Esophagus muscularis mucosa (tissue), 4 donors: ENCODE results near the gene TYMS. TPM values are rescaled to one million over a fixed set of nuclear protein-coding genes. Genes with fewer than 3 reads are reported as not detected.
A peak's percentile ranks its signal among the peaks of the same experiment; 100 is the strongest.

Source experiments
- DNase-seq: peaks from one replicate; pipeline ENCODE4 v3.0.0-alpha.2; 2017; ENCODE audit errors: extremely low spot score
- H3K27ac ChIP-seq, 4 donors: fragments of 200-600 bp; sonication (generic); replicated peaks in 1 of 4; 1 replicate in 3 of 4; 2 replicates in 1 of 4; pipeline ENCODE4 v1.5.1; 2016 to 2019; ENCODE audit warnings: mild to moderate bottlenecking in 1 of 4
- H3K27me3 ChIP-seq, 4 donors: fragments of 200-600 bp; sonication (generic); one replicate each; pipeline versions ENCODE4 v1.5.1 to v1.6.0; 2016 to 2019
- H3K36me3 ChIP-seq, 4 donors: fragments of 200-600 bp; sonication (generic); one replicate each; pipeline ENCODE4 v1.5.1; 2016 to 2019
- H3K4me1 ChIP-seq, 4 donors: fragments of 200-600 bp; sonication (generic); one replicate each; pipeline ENCODE4 v1.5.1; 2016 to 2019
- H3K4me3 ChIP-seq, 4 donors: fragments of 200-600 bp; sonication (generic); 1 replicate in 2 of 4; 2 replicates in 2 of 4; pipeline ENCODE4 v1.5.1; 2016 to 2019; ENCODE audit warnings: mild to moderate bottlenecking in 4 of 4, moderate library complexity in 1 of 4
- H3K9me3 ChIP-seq, 4 donors: fragments of 200-600 bp; sonication (generic); 1 replicate in 3 of 4; 2 replicates in 1 of 4; pipeline ENCODE4 v1.5.1; 2016 to 2019
- EP300 ChIP-seq: sonication (generic); formaldehyde crosslinking; IDR thresholded peaks from one replicate; pipeline ENCODE4 v1.6.1; 2017; ENCODE audit warnings: antibody characterized with exemption
- POLR2A ChIP-seq: fragments of 450-650 bp; IDR thresholded peaks from one replicate; pipeline ENCODE4 v1.6.1; 2017; ENCODE audit warnings: antibody characterized with exemption, moderate library complexity, mild to moderate bottlenecking, low read depth
- POLR2AphosphoS5 ChIP-seq, 2 donors: sonication (generic); formaldehyde crosslinking; IDR thresholded peaks; one replicate each; pipeline ENCODE4 v1.6.1; 2017; ENCODE audit warnings: antibody characterized with exemption in 2 of 2
- WGBS: methylation state at CpG from one replicate; pipeline ENCODE4 v1.1.5; 2018; 5-methylcytosine and 5-hydroxymethylcytosine counted together
- intact Hi-C: fragments of 100-400 bp; cut with DNase I; formaldehyde crosslinking; loops from one replicate; pipeline ENCODE4 v1.15.1; 2023
- total RNA-seq, 4 donors: library from RNA; depleted of rRNA; stranded (reverse); fragments of >200 nt; gene quantifications; one replicate each; pipeline versions ENCODE4 v1.1.0 to v1.2.1, GENCODE V29; 2016
- TF ChIP-seq, protein P1 (sequence below), 3 experiments: fragments of 200-600 bp in 2 of 3; fragments of 450-650 bp in 1 of 3; sonication (generic) in 2 of 3; IDR thresholded peaks; one replicate each; pipeline ENCODE4 v1.5.1; 2017 to 2019; ENCODE audit warnings: antibody characterized with exemption in 3 of 3, mild to moderate bottlenecking in 2 of 3, moderate library complexity in 1 of 3

Gene TYMS
- total RNA-seq, 4 donors from 2014 or later, result 0.42 to 3.8 (median 2.2) TPM

DNA sequence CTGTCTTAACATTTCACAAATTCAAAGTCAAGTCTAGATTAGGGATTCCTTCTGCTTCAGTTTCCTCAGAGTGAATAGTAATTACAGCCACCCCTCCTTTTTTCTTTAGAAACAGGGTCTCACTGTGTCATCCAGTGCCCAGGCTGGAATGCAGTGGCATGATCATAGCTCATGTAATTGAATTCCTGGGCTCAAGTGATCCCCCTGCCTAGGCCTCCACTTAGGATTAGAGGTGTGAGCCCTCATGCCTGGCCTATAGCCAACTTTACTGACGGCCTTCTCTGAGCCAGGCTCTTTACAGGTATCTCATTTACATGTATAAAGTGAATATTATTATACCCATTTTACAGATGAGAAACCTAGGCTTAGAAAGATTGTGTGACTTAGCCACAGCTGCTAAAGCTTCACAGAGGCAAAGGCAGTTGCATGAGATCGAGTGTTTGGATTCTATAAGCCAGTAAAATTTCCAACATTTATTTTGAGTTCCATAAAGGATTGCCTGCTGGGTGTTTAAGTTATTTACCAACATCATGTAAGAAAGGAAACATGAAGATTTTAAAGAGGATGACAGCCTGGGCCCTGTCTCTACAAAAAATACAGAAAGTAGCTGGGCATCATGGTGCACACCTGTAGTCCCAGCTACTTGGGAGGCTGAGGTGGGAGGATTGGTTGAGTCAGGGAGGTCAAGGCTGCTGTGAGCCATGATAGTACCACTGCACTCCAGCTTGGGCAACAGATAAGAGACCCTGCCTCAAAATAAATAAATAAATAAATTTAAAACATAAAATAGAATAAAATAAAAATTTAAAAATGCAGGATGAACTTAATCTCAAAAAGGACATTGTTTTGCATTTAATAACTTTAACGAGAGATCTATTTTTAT lies 53.2 kb downstream of the TYMS start:
- Histone ChIP-seq H3K9me3 (no peaks in the 10 kb centered on the region), H3K27ac (peak overlapping the region; percentile 80 to 90 (median 86)), H3K36me3 (peaks cover 0 to 13% (median 6%) of the 10 kb centered on the region in 4 donors), H3K4me3 (peak overlapping the region; percentile 61 to 73 (median 70)), H3K27me3 (no peaks in the 10 kb centered on the region), H3K4me1 (peaks cover 10 to 48% (median 30%) of the 10 kb centered on the region in 4 donors)
- DNase-seq, result no peak
- TF ChIP-seq POLR2AphosphoS5 (IDR thresholded peaks at IDR 0.05) (no peak), POLR2A (no peak), EP300 (no peak)
- TF ChIP-seq, protein P1, sequence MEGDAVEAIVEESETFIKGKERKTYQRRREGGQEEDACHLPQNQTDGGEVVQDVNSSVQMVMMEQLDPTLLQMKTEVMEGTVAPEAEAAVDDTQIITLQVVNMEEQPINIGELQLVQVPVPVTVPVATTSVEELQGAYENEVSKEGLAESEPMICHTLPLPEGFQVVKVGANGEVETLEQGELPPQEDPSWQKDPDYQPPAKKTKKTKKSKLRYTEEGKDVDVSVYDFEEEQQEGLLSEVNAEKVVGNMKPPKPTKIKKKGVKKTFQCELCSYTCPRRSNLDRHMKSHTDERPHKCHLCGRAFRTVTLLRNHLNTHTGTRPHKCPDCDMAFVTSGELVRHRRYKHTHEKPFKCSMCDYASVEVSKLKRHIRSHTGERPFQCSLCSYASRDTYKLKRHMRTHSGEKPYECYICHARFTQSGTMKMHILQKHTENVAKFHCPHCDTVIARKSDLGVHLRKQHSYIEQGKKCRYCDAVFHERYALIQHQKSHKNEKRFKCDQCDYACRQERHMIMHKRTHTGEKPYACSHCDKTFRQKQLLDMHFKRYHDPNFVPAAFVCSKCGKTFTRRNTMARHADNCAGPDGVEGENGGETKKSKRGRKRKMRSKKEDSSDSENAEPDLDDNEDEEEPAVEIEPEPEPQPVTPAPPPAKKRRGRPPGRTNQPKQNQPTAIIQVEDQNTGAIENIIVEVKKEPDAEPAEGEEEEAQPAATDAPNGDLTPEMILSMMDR (IDR thresholded peaks at IDR 0.05), result no peak
- WGBS, result 70% methylated on average over 3 of the region's 3 CpGs
- intact Hi-C loops, result no loop called here

DNA sequence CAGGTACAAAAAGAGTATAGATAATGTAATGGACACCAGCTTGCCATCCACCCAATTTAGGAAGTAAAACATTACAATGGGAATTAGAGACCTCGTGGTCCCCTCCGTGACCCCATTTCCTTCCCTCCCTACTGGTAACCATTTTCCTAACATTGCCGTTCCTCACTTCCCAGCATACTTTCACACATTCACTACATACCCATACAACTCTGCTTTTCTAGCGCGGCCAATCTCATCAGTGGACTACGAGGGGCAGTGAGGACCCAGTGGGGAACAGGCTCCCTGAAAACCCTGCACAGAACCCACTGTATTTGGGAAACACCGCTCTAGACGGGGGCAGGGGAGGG lies 53.8 kb downstream of the TYMS start:
- TF ChIP-seq POLR2AphosphoS5 (IDR thresholded peaks at IDR 0.05) (no peak), POLR2A (no peak), EP300 (no peak)
- TF ChIP-seq, protein P1 (IDR thresholded peaks at IDR 0.05), result no peak
- intact Hi-C loops, result no loop called here
- peaks cover 0 to 9% (median 4%) of the 10 kb centered on the region in 4 donors for H3K36me3 ChIP-seq
- 5% methylated on average over 8 of the region's 8 CpGs for WGBS
- H3K4me1 ChIP-seq, result peaks cover 10 to 43% (median 30%) of the 10 kb centered on the region in 4 donors
- no peaks in the 10 kb centered on the region for H3K27me3 ChIP-seq
- DNase-seq, result no peak
- H3K9me3 ChIP-seq, result no peaks in the 10 kb centered on the region
- peak overlapping the region; percentile 80 to 90 (median 86) for H3K27ac ChIP-seq
- peak overlapping the region; percentile 61 to 73 (median 70) for H3K4me3 ChIP-seq

DNA sequence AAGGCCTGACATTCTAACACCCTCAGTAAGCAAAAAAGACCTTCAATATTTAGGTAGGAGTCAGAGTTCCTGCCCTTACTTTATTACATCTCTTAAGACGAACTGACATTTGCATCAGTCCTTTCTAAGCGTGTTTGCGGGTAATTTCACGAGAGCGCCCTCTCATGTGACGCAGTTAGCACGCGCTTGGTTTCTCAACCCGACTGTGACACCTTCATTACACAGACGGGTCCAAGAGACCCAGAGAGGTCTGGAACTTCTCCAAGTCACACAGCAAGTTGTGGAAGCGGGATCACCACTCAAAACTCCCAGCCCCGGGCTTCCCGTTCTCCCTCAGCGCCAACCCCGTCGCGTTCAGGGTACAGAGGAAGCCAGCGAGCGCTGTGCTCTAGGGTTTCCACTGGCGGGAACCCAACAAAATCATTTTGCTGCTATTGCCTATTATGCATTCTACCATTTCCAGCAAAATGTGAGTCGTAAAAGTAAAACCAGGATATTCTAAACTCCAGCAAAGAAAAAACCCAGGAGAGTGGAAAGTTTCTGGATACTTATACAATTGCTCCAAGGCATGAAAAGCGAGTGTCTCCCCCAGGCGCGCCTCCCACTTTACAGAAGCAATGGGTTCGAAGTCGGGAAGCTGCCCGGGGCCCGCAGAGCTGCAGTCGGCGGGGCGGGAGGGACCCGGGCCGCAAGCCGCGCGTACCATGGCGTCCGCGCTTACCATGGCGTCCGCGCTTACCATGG lies 54.4 kb downstream of the TYMS start:
- Histone ChIP-seq H3K9me3 (no peaks in the 10 kb centered on the region), H3K36me3 (peaks cover 0 to 9% (median 4%) of the 10 kb centered on the region in 4 donors), H3K4me3 (peak overlapping the region; percentile 61 to 73 (median 70)), H3K27ac (peak overlapping the region; percentile 80 to 90 (median 86)), H3K27me3 (no peaks in the 10 kb centered on the region), H3K4me1 (peaks cover 10 to 38% (median 27%) of the 10 kb centered on the region in 4 donors)
- 2% methylated on average over 18 of the region's 42 CpGs for WGBS
- DNase-seq, result peak; percentile 95
- TF ChIP-seq EP300, result peak; percentile 39
- TF ChIP-seq POLR2AphosphoS5 (IDR thresholded peaks at IDR 0.05), result peak; percentile 72 to 83
- TF ChIP-seq, protein P1 (IDR thresholded peaks at IDR 0.05), result no peak
- no peak for TF ChIP-seq POLR2A
- intact Hi-C loops, result no loop called here

DNA sequence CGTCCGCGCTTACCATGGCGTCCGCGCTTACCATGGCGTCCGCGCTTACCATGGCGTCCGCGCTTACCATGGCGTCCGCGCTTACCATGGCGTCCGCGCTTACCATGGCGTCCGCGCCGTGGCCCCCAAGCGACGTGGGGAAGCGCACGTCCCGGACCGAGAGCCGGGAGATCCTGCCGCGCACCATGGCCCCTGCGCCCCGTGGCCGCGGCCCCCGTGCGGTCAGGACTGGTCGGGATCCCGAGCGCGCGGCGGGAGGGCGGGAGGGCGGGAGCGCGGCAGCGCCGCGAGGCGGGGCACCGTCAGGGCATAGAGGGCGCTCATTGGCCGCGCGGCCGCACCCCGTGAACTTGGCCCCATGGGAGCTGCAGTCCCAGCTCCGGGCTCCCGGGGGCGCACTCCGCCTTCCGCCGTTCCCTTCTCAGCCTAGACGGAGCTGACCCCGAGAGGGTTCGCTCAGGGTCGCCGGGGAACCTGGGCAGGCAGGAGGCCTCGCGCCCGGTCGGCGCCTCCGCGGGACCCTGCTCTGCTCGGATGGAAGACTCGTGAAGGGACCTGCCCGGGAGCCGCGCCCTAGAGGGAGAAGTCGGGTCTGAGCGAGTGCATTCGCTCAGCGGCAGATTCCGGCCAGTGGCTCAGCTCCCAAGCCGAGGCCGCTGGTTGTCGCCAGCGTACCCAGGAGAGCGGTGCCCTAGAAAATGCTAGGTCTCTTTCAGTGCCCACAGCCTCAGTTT lies 55.1 kb downstream of the TYMS start, which contains the start of gene ENOSF1:
Gene ENOSF1, minus strand, starts transcription at position 230 of the 734 bp plus-strand sequence. Its CDS starts 43 bp downstream, at position 187.
- H3K9me3 ChIP-seq, result no peaks in the 10 kb centered on the region
- TF ChIP-seq POLR2A (no peak), EP300 (no peak), POLR2AphosphoS5 (IDR thresholded peaks at IDR 0.05) (peak; percentile 59 to 82)
- TF ChIP-seq, protein P1 (IDR thresholded peaks at IDR 0.05), result peak; percentile 71 to 87 (median 85)
- H3K36me3 ChIP-seq, result peaks cover 0 to 9% (median 4%) of the 10 kb centered on the region in 4 donors
- peaks cover 10 to 30% (median 23%) of the 10 kb centered on the region in 4 donors for H3K4me1 ChIP-seq
- peak; percentile 93 for DNase-seq
- H3K4me3 ChIP-seq, result peak within 1 kb of the TSS; percentile 61 to 73 (median 70)
- H3K27me3 ChIP-seq, result no peaks in the 10 kb centered on the region
- WGBS, result 6% methylated on average over 75 of the region's 91 CpGs
- peak within 1 kb of the TSS; percentile 80 to 90 (median 86) for H3K27ac ChIP-seq
- intact Hi-C loops, result no loop called here
